NCI-H187 treated with DMSO at 0.1 percent for 48 hours (cell line): Measurements from ENCODE around the gene RHOT1.
"Not testable (repeated sequence)": the region's sequence is repeated elsewhere in the genome, so short reads cannot be mapped to it uniquely, and the experiment has no call there.

Experiments
- DNase-seq: peaks from one replicate; lab custom pipeline; 2025; lab: John Stamatoyannopoulos, UW

Gene RHOT1

DNA sequence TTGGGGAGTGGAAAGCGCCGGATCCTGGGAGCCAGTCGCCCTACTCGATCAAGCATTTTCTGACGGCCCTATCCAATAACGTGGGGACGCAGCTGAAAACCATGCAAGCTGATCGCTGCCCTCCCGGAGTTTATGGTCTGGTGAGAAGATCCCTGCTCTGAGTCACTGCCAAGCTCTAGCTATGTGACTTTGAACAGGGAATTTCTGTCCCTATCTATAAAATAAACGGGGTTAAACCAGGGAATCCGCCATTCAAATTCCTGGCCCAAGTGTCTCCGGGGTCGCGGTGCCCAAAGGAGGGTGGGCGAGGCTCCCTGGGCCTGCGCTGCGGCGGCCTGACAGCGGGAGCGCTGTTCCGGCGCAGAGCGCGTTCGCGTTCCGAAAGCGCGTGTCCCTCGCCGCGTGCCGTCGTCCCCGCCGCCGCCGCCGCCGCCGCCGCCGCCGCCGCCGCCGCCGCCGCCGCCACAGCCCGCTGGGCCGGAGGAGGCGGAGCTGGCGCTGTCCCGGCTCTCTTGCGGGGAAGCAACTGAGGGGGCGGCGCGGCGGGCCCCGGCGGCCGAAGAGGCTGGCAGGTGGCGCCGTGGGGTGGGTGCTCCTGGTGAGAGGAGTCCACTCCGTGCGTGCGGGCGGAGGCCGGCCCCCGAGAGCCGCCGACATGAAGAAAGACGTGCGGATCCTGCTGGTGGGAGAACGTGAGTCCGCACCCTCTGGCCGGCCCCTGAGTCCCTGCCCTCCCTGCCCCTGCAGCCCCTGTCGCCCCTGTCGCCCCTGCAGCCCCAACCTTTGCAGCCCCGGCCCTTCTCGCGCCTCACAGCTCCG, at the start of gene RHOT1:
Gene RHOT1, plus strand, starts transcription at position 465 of the 819 bp plus-strand sequence. Its CDS starts 191 bp downstream, at position 656.
- DNase-seq = no peak

DNA sequence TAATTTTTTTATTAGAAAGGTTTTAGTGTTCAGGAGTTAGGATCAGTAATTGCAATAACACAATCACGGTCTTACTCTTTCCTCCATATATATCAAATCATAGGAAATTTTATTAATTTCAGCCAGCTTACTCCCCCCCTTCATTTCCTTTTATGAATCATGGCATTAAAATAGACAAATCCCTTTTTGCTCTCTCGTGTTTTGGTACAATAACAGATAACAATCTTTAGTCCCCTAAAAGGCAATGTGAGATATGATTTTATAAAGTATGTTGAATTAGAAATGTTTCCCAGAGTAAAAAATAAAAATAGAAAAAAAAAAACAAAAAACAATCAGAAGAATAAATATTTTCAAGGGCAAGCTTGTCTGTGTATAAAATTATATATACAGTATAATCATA, 42.6 kb upstream of the RHOT1 start:
- no peak for DNase-seq

DNA sequence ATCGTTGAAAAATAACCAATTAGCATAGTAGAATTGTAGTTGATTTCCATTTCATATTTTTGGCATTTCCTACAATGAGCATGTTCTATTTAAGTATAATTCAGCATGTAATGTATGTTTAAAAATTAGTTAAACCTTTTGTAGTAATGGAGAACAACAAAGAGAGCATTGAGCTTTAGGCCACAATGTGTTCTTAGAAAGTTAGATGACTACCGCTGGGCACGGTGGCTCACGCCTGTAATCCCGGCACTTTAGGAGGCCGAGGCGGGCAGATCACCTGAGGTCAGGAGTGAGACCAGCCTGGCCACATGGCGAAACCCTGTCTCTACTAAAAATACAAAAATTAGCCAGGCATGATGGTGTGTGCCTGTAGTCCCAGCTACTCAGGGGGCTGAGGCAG, 42.0 kb upstream of the RHOT1 start:
- not testable (repeated sequence) for DNase-seq

DNA sequence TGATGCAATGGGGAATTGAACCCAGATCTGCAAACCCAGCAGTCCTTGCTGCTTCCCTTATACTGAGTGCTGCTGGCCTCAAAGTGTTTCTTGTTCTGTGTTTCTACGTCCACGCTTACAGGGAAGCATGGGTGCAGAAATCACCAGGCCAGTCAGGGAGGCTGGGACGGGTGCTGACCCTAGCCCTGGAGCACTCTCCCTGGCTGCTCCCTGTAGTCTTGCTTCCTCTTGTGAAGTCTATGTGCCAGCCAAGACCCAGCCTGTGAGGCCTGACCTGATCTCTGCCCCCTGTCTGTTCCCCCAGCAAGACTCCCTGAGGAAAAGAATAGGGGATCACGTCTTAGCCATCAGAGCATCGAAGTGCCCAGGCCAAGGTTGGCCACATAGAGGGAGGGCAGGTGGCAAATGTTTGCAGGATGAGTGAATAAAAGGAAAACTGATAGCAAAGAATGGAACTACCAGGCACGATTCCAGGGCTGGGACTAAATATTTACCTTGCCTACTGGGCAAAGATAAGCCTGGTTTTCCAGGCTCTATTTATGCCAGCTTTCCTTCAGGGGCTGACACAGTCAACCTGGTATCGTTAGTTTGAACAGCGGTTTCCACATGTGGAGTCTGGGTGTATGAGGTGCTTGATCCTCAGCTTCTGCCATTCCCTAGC, 41.2 kb upstream of the RHOT1 start:
- no peak for DNase-seq

DNA sequence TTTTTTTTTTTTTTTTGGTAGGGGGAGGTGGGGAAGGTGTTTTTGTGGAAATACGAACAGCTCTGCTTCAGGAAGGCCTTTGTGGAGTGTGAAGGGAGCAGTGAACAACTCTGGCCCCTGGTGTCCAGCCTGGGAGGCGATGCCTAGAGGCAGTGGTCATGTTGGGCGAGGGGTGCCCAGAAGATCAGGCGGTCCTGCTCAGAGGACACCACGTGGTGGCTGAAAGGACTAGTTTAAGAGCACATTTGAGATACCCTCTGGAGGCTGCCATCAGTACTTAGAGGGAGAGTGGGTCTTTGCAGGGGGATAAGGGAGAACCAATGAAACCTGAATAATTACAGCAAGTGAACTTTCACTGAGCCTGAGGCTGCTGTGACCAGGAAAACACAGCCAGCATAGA, 40.1 kb upstream of the RHOT1 start:
- no peak for DNase-seq

DNA sequence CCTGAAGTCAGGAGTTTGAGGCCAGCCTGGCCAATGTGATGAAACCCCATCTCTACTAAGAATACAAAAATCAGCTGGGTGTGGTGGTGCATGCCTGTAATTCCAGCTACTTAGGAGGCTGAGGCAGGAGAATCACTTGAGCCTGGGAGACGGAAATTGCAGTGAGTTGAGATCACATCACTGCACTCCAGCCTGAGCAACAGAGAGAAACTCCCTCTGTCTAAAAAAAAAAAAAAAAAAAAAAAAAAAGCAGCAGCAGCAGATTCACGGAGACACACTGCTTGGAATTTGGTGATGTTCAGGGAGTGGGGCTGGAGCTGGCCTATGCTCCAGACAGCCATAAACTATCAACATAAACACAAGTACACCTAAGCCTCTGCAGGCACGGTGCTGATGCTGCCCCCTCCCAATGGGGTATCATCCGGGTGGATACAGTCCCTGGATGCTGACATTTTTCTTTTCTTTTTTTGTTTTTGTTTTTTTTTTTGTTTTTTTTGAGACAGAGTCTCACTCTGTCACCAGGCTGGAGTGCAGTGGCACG, 39.6 kb upstream of the RHOT1 start:
- DNase-seq = no peak

DNA sequence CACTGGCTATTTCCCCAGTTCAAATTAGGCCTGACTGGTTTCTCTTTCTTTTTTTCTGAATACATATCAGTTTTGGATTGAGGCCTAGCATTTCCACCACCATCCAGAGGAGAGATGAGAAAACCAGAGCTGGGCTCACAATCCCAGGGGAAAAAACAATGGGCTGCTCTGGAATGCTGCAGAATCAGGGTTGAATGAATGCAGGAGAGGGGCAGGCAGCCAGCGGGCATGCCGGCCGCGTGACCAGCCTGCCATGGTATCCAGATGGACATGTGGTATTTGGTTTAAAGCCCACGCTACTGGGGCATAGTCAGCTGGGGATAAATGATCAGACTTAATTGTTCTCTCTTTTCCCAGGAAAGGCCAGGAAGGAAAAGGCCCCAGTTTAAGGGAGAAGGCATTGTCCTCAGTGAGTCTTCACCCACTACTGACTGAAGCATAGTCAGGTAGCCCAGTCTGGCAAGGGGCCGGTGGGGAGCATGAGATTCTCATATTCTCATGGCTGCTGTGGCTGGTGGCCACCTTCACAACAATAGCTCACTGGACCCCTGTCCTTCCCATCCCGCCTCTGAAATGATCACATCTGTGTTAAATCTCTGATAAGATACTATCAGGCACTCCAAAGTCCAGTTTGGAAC, 38.7 kb upstream of the RHOT1 start:
- no peak for DNase-seq

DNA sequence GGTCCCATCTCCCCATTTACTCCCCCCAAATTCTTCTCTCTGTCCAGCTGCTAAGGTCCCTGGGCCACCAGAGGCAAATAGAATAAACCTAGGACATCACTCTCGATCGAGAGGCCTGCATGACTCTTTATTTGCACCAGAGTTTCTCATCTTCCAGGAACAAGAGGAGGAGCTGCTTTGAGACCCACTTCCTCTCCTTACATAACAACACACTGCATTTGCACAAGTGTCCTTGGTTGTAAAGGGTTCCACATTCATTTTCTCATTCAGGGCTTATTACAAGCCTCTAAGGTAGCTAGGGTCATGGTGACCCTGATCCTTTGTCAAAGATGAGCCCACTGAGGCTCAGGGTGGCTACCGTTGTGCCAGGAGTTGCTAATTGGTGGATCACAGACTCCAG, 38.1 kb upstream of the RHOT1 start:
- no peak for DNase-seq

DNA sequence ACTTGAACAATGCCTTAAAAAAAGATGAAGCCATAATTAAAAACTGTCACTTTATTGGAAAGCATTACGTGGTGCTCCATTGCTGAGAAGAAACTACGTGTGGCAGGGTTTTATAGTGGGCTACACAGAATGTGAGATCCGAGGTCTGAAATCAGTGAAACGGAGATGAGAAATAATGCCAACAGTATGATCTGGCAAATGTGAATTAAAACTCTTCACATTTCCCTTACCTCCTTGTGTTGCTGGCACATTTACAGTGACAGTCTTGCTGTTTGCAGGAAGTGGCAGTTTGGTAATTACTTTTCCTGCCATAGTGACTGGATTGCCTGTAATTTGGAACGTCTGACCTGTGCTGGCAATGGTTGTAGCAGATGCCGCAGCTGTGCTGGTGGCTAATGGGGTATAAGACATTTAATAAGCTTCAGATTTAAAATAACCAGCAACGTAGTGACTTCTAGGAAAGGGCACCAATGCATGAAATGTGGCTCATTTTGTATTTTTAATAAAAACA, 35.8 kb upstream of the RHOT1 start:
- not testable (repeated sequence) for DNase-seq

DNA sequence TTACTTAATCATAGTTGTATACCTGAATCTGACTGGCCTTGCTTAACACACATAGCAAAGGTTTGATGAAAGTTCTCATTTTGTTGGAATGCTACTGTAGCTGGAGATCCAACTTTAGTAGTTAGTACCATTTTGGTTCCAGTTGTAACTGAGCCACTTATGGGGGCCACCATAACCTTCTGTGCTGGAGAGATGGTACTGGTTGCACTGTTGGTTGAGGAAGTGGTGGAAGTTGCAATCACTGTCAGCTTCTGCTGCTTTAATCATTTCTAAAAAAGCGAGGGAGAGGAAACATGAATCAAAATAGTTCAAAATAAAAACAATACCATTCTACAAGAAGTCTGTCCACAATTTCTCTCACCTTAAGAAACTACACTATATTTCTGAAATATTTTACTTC, 35.1 kb upstream of the RHOT1 start:
- not testable (repeated sequence) for DNase-seq

DNA sequence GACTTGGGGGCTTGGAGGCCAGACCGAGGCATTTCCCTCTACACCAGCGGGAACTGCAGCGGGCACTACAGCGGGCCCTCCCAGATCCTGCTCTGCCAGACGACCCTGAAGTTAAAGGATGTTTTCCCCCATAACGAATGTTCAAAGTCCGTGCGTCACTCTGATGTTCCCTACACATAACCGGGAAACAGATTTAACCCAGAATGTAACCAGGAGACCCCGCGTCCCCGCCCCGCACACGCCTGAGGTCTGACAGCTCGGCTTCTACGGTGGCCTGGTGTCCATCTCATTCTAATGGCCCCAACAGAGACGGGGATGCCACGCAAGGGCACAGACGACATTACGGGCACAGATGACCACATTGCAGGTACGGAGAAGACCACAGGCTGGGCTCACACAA, 31.7 kb upstream of the RHOT1 start:
- DNase-seq = no peak

DNA sequence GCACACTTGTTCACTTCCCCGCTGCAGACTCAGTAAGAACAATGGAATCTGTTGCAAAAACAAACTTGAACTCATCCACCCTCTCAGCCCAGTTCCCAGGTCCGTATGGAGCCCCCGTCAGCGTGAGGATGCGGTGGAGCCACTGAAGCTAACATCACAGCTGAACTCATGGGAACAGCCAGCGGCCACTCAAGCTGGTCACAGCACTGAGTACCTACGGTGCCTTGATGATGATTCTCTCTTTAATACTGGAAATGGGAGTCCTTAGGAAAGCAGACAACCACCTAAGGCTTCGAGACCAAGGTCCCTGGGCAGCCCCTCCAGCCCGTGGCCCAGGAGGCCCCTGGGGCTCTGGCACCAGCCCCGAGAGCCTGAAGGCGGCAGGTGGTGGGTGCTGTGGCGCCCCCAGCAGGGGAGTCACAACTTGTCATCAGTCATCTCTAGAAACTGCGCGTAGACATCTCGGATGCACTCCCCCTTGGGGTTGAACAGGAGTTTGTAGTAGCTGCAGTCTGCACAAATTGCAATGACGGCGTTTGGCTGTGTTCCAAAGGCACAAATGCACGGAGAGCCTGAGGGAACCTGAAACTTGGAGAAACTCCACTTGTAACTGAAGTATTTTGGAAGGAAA, 31.0 kb upstream of the RHOT1 start:
- no peak for DNase-seq

DNA sequence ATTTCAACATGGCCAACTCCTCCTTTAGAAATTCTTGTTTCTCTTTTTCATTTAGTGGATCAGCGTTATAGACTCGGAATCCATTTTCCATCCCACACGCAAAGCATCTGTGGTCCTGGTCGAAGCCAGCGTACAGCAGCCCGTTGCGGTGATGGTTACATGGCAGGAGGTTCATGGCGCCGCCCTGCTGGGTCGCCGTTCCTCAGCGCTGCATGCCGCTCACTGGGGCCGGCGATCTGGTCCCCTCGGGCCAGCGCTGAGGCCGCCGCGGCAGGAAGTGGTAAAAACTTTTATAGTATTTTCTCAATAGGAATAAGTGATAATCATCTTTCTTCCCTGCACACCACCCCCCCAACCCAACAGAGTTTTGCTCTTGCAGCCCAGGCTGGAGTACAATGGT, 29.9 kb upstream of the RHOT1 start:
- no peak for DNase-seq

DNA sequence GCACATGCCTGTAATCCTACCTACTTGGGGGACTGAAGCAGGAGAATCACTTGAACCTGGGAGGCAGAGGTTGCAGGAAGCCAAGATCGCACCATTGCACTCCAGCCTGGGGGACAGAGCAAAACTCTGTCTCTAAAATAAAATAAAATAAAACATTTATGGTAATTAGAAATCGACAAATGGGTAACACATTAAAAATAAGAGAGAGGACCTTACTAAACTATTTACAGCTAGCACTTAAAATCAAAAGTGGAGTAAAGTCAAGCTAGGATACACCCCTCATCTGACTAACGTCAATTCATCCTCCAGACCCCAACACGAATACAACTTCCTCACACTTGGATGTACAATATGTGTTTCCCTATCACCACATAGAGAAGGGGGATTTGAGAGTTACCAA, 27.8 kb upstream of the RHOT1 start:
- DNase-seq = no peak

DNA sequence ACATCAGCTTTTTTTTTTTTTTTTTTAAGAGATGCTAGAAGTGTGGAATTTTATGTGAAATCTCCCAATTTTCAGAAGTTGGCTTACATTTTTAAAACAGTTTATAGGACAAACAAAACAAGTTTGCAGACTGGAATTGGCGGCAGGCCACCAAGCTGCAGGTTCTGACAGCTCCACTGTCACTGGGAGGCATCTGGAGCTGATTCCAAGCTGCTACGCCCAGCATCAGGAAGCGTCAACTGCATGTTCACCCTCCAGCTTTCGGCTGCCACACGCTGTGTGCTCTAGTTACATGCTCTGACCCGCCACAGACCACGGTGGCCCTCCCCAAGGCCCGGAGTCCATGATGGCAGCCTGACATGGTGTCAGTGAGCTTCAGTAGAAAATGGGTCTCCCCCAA, 26.8 kb upstream of the RHOT1 start:
- DNase-seq = not testable (repeated sequence)

DNA sequence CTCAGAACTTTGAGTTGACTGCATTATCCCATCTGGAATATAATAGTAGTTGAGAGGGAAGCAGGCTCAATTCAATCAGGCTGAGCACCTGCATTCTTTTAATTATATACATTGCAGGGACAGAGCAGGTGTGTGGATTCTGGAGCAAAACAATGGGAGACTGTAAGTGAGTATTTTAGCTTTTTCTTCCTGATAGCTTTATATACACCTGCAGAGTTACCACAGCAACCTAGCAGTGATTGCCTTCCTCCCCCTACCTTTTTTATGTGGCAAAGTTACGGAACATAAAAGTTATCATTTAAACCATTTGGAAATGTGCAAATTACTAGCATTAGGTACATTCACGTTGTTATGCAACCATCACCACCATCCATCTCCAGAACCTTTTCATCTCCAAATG, 25.4 kb upstream of the RHOT1 start:
- DNase-seq = no peak

DNA sequence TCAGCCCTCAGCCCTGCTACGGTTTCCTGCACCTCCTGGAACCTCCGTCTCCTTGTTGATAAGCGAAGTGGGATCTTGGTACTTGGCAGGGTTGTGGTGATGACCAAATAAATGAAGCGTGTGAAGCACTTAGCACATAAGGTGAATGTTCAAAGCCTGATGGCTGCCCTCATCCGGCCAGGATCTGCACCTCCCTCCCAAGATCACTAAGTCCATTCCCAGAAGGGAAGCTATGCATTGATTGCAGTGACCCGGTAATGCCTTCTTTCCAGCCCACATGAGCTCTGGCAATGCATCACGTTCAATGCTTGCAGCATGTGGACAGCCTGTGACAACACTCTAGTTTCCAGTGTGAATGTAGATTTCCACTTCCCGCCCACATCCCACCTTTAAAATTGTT, 24.9 kb upstream of the RHOT1 start:
- no peak for DNase-seq

DNA sequence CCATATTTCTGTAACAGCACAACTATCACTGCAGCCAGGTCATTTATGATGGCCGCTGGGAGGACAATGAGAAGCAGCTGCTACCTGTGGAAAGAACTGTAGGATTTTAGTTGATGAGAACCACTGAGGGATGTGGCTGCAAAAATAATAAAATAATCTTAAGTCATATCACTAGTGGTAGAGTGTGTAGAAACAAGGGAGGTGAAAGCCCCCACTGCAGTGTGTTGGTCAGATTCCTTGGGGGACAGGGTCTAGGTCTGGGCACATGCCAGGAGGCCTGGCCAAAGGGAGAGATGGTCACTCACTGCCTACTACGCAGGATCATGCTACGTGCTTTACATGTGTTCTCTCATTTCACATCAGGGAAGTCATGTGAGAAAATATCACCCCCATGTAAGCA, 24.2 kb upstream of the RHOT1 start:
- DNase-seq = not testable (repeated sequence)

DNA sequence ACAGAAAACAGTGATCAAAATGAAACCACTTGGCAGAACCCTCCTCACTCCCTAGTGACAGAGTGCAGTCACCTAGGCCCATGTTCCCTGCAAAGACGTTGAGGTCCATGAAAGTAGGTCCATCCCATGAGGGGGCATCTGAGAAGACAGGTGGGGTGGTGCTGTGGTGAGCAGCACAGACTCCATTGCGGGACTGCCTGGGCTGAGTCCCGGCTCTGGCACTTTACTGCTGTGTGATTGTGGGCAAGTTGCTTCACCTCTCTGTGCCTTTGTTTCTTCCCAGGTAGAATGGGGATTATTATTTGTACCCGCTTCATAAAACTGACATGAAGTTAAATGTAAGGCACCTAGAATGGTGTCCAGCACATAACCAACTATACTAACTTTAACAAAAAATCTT, 23.5 kb upstream of the RHOT1 start:
- no peak for DNase-seq

DNA sequence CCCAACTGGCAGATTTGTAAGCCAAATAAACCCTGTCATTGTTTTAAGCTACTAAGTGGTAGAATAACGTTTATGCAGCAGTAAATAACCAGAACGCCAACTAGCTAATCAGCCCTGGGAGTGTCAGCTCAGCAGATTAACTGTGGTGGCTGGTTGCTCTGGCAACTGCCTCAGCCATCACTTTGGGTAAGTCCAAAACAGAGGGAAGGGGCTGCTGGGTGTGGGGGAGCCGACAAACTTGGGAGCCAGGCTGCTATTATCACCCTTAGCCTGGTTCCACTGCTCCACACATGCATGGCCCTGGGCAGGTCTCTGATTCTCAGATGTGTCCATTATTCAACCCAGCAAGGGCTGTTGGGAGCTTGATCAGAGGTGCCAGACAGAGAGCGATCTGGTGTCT, 22.2 kb upstream of the RHOT1 start:
- no peak for DNase-seq

DNA sequence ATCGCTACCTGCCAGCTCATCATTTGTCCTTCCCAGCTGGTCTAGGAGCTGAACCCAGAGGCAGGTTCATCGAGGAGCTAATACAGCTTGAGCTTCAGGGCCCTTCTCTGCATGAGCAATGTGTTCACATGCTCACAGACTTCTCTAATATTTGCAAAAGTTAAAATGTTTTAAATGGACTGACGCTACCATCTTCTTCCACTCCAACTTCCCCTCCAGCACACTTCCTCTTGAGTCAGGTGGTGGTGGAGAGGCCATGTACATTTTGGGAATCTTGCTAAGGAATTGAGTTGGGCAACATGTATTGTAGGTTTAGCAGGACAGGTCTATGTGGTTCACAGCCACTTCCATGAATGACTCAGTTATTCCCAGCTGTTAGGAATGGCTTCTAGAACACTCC, 21.6 kb upstream of the RHOT1 start:
- no peak for DNase-seq

DNA sequence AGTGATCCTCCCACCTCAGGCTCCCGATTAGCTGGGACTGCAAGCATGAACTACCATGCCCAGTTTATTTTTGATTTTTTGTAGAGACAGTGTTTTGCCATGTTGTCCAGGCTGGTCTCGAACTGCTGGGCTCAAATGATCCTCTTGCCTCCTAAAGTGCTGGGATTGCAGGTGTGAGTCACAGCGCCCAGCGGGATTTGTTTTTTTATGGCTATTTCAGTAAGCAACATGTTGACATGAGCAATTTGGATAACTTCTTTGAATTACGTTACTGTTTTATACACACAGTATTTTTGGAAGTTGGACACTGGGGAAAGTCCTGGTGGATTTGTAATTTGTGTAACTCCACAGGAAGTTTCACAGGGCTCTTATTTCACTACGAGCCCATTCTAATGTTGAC, 18.5 kb upstream of the RHOT1 start:
- DNase-seq = no peak
